T47D (cell line): ENCODE data around the gene TDRD5.
A peak's percentile ranks its signal among the peaks of the same experiment; 100 is the strongest.

Experiments used
- DNase-seq, 2 experiments: peaks; one replicate each; pipeline versions ENCODE4 v3.0.0 to v3.0.0-alpha.2; 2011 to 2012; ENCODE audit warnings: low read depth in 1 of 2, low spot score in 1 of 2
- JUND ChIP-seq: IDR thresholded peaks from 2 replicates; pipeline ENCODE4 v1.6.1; 2012; ENCODE audit warnings: low read depth
- in situ Hi-C: cut with HindIII; loops from 2 replicates; pipeline ENCODE4 v1.10.0; 2016; ENCODE audit warnings: low sequenced_read_pairs, low pct_unique_long_range_greater_than_20kb

The TDRD5 gene

DNA sequence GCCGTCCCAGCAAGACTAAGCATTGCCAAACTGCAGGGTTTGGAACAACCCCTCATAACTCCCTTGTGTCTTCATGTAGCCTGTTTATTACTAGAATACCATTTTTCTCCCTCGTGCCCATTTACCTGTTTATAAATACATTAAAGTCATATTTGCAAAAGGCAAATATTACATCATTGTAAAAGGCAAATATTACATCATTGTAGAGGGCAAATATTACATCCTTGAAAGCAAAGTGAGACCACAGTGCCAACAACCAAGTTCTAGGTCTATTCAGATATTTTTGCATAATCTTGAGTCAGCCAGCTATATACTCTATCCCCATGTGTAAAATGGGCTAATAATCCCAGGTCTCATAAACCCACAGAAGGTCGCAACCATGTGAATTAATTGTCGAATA, 140.0 kb downstream of the TDRD5 start:
- DNase-seq: peak in 1 of 2 experiments; percentile 22
- in situ Hi-C loops: no loop called here
- 0 out of 2 replicates have a peak, but pooled peaks have one; percentile 27 for TF ChIP-seq JUND
